GM12873 (cell line): ENCODE results near the gene RSU1.

Experiments used
- TF ChIP-seq, protein P1 (sequence below): IDR thresholded peaks from 2 replicates; pipeline ENCODE4 v1.5.1; 2012; ENCODE audit warnings: low read depth, mild to moderate bottlenecking, moderate library complexity, low read length, control low read depth; ENCODE audit not compliant: insufficient read depth; ENCODE audit errors: missing control alignments

Gene RSU1

DNA sequence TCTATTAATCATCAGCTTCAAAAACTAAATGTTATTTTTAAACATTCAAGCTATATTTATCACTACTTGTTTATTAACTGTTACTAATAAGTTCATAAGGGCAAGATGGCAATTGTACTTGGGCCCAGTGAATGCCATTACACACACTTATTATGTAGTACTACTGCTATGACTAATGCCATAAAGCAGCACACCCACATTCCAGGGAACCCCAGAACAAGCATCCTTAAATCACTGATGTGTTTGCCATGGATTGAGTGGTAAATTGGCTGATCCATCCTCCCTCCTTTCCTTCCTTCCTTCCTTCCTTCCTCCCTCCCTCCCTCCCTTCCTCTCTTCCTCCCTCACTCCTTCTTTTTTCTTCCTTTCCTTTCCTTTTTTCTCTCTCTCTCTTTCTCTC is 37.4 kb upstream of the RSU1 start:
- TF ChIP-seq, protein P1, sequence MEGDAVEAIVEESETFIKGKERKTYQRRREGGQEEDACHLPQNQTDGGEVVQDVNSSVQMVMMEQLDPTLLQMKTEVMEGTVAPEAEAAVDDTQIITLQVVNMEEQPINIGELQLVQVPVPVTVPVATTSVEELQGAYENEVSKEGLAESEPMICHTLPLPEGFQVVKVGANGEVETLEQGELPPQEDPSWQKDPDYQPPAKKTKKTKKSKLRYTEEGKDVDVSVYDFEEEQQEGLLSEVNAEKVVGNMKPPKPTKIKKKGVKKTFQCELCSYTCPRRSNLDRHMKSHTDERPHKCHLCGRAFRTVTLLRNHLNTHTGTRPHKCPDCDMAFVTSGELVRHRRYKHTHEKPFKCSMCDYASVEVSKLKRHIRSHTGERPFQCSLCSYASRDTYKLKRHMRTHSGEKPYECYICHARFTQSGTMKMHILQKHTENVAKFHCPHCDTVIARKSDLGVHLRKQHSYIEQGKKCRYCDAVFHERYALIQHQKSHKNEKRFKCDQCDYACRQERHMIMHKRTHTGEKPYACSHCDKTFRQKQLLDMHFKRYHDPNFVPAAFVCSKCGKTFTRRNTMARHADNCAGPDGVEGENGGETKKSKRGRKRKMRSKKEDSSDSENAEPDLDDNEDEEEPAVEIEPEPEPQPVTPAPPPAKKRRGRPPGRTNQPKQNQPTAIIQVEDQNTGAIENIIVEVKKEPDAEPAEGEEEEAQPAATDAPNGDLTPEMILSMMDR: no peak

DNA sequence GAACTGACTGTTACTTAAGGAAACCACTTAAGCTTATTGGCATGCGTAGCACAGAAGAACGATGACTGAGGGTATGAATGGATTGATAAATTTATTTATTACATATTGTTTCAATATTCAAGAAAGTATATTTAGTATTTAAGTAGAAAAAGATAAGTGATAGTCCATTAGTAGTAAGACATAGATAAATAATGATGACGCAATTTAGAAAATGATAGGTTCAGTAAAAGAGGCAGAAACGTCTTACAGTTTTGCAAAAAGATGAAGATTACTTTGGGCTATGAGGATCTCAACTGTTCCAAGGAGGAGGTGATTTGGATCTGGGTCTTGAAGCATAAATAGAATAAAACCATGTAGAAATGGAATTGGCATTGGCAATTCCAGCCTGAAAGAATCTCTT is 36.6 kb upstream of the RSU1 start:
- TF ChIP-seq, protein P1: no peak

DNA sequence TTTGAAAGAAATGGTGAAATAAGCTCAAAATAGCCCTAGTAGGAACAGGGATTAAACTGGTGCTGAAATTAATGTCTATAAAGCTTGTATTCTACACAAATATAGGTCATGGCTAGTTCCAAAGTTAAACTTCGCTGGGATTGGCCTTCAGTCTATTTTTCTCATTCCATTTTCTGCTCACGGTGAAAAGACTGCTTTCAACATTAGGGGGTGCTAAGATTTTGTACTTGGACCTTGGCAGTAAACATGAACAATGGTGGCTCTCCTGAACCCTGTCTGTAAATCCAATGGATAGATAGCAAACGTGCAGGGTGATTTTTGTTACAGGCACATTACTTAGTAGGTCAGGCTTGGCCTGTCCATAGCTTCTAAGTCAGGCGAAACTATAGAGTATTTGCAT is 36.0 kb upstream of the RSU1 start:
- TF ChIP-seq, protein P1: no peak

DNA sequence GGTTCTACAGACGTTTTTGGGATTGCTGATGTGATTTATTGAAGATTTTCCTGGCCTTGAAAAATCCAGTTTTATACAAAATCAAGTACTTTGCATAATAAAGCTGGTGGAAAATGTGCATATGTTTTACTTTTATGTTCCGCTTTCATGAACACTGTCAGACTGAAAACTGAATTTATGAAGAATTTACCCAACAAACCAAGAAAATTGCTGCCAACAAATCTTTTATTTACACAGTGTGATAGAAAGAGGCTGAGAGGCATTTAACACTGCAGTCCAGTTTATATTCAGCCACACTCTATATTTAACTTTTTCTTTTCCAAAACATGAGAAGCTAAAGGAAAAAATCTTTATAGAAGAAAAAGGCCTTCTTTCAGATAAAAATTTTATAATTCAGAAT is 35.4 kb upstream of the RSU1 start:
- TF ChIP-seq, protein P1: no peak

DNA sequence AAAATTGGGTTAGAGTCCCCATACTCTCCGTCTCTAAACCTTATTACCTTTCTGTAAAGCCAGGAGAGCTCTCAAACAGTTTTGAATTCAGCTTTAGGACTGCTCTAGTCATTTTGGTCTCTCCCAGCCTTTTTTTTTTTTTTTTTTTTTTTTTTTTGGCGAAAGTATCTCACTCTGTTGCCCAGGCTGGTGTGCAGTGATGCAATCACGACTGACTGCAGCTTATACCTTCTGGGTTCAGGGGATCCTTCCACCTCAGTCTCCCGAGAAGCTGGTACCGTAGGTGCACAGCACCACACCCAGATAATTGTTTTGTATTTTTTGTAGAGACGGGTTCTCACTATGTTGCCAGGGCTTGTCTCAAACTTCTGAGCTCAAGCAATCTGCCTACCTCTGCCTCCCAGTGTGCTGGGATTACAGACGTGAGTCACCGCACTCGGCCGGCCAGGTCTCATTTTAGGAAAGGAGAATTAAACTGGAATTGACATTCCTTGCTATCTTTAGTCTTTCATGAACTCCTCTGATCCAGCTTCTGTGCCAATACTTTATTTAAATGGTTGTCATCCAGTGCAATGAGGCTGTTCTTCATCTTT is 31.4 kb upstream of the RSU1 start:
- TF ChIP-seq, protein P1: no peak

DNA sequence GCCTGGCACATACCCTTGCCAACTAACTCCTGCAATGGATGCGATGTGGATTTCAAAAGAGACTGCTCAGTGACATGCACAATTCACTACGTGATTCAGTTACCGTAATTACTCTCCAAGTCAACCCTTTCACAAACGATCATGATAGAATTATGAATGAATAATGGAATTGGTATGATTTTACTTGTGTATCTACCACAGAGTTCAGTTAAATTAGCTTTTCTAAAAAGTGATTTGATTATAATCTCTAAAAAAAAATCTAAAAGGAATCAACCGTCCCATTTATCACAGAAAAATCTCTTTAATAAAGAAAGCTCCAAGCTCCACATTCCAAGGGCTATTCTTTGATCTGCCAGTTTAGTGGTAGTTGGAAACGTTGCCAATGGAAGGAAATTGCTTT is 30.4 kb upstream of the RSU1 start:
- TF ChIP-seq, protein P1: no peak

DNA sequence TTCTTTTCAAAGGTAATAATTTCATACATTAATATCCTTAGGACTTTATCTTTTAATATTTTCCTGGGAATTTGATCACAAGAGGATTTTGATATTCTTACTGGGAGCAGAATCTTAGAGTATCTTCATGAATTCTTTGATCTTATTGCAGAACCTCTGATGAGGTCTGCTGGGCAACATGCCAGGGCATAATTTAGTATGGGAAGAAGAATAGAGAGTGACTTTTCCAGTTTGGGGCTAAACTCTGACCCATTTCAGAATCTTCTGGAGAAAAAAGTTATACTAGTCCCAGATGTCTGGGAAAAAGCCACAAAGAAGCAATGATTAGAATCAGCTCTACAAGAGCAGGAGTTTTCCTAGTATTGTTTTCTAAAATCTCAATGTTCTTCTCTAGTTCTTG is 28.0 kb upstream of the RSU1 start:
- TF ChIP-seq, protein P1: no peak
